ENCODE results near the gene SH3BP1. TPM values are rescaled to one million over a fixed set of nuclear protein-coding genes. Genes with fewer than 3 reads are reported as not detected.

SH3BP1 gene
- total and polyA plus RNA-seq, 2 of the 13 experiments (the other 11 are each of a cell fraction or from before 2014, with no cell fraction given): 8.4 to 18.5 TPM

GRCh38 chr22:37686002-37686982 is 46.8 kb downstream of the SH3BP1 start, which contains the start of gene NOL12 (continued):
- no peak for TF ChIP-seq SKIL (CRISPR knock-in tag; IDR thresholded peaks at IDR 0.05; ENCODE audit: borderline replicate concordance)
- peak; percentile 76 for TF ChIP-seq POLR2G (IDR thresholded peaks at IDR 0.05; ENCODE audit: low read depth, low read length)
- no peak for TF ChIP-seq ZNF558 (CRISPR knock-in tag; IDR thresholded peaks at IDR 0.05; ENCODE audit: borderline replicate concordance)
- no peak for TF ChIP-seq ZNF326 (CRISPR knock-in tag; IDR thresholded peaks at IDR 0.05; ENCODE audit: borderline replicate concordance)
- no peak for TF ChIP-seq ZNF207 (IDR thresholded peaks at IDR 0.05; ENCODE audit: borderline replicate concordance)
- no peak for TF ChIP-seq ZNF318 (CRISPR knock-in tag; IDR thresholded peaks at IDR 0.05)
- no peak for TF ChIP-seq RFX3 (CRISPR knock-in tag; IDR thresholded peaks at IDR 0.05)
- TF ChIP-seq BCL3 (CRISPR knock-in tag; IDR thresholded peaks at IDR 0.05): no peak; the same call in 1 of the 2 replicates
- TF ChIP-seq MYNN (CRISPR knock-in tag; IDR thresholded peaks at IDR 0.05; ENCODE audit: low read depth): no peak
- TF ChIP-seq ZNF280B (CRISPR knock-in tag; IDR thresholded peaks at IDR 0.05; ENCODE audit: borderline replicate concordance): no peak
- TF ChIP-seq POGK (CRISPR knock-in tag; conservative IDR thresholded peaks at IDR 0.05): peak; percentile 72; the same call in 1 of the 2 replicates

All from HepG2 (cell line).